Left lobe of liver (tissue), 2 donors: ENCODE results near the gene MAD1L1. TPM values are rescaled to one million over a fixed set of nuclear protein-coding genes. Genes with fewer than 3 reads are reported as not detected.

Experiments used
- ATAC-seq: fragments of 200-7000 bp; cut with Tn5 transposase; one replicate; pipeline ENCODE4 v1.9.1; 2020; ENCODE audit warnings: mild to moderate bottlenecking, moderate library complexity
- DNase-seq: peaks from one replicate; pipeline ENCODE4 v3.0.0-alpha.2; 2020; ENCODE audit warnings: low spot score
- total RNA-seq: library from RNA; stranded (reverse); gene quantifications from one replicate; pipeline ENCODE4 v1.2.1, GENCODE V29; 2021
- donor health status: DM: no; HTN: no; CAD: no; lungs with moderate emphysema.
- donor health status: DM: no; HTN: yes; CAD: no.

MAD1L1 gene
- total RNA-seq, 1 donor from 2014 or later, result 24.9 TPM

DNA sequence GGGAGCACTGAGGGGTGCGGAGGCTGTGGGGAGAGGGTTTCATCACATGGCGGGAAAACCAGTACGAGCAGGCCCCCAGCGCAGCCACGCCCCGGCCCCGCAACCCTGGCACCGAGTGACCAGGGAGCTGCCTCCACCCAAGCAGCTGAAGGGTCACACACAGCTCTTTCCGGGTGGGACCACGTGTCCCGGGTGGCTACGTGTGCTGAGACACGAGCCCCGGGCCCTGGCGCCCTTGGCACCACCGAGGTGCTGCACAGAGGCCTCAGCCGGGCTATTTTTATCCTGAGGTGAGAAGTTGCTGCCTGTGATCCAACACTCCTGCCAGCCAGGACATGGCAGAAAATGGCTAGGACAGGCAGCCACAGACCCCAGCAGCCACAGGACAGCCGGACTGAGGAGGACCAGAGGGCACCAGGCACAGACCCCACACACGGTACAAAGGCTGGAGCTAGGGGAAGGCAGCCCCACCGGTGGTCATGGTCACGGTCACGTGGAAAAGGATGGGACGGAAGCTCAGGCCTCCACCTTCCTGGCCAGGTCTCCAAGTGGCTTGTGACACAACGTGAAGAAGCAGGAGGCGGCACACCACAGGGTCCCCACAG, 223.7 kb downstream of the MAD1L1 start:
- DNase-seq, result no peak
- ATAC-seq, result no peak

DNA sequence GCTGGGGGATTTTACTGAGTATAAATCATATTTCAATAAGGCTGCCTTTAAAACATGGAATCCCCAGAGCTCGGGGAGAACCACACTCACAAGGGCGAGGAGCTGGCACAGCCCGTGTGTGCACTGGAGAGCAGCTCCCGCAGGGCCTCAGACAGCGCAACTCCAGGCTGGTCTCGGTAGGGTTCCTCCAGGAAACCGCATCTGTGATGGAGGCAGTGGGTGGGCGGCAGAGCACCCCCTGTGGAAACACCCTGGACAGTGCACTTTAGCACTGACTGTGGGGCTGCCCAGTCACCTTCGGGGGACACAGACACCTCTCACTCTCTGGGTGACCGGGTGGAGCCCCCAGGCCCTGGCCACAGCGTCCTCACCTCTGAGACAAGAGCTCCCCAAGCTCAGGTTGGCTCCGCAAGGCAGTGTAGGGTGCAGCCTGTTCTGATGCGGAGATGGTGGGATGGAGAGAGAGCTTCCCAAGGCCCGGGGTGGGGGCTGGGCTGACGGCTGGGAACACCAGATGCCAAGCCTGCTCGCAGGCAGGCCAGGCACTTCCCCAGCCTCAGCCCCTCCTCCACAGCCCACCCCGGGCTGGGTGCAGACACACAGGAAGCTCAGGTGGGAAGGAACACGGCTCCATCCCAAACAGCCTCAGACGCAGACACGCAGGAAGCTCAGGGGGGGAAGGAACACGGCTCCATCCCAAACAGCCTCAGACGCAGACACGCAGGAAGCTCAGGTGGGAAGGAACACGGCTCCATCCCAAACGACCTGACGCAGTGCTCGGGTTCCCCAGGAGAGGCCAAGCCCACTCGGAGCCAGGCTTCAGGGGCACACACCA, 224.4 kb downstream of the MAD1L1 start:
- DNase-seq, result no peak

DNA sequence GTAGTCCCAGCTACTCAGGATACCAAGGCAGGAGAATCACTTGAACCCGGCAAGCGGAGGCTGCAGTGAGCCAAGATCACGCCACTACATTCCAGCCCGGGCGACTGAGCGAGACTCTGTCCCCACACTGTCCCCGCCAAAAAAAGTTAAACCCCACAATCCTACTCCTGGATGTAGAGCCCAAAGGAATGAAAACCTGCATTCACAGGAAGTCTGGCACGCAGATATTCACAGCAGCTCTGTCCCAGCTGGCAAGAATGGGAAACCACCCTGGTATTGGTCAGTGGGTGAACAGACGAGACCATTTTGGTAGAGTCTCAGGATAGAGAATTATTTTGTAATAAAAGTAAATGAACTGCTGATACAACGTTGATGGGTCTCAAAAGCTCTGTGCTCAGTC, 225.2 kb downstream of the MAD1L1 start:
- peak; percentile 18 for DNase-seq

More for the DNA sequence above, 224.4 kb downstream of the MAD1L1 start:
- ATAC-seq, result no peak

DNA sequence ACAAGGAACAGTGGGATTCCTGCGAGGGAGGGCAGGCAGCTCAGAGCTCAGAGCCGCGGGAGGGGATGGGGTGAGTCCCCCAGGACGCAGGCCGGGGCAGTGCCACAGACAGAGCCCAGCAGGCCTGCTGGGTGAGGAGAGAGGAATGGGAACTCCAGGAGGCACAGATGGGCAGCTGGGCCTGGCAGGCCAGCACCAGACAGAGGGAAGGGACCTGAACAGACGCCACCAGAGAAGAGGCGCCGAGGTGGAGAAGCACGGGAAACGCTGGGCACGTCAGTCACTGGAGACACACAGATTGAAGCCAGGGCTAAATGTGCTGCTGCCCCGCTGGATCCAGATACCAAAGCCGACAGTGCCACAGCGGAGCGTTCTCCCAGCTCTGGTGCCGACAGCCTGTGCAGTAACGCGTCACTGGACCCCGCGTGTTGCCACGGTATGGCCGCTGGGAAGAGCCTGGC, 225.8 kb downstream of the MAD1L1 start:
- ATAC-seq, result no peak
- peak; percentile 37 for DNase-seq

More for the DNA sequence above, 225.2 kb downstream of the MAD1L1 start:
- ATAC-seq, result no peak

- peak; percentile 33 for DNase-seq
- ATAC-seq, result no peak
Measured at GRCh38 chr7:2006231-2006771, 226.4 kb downstream of the MAD1L1 start.

DNA sequence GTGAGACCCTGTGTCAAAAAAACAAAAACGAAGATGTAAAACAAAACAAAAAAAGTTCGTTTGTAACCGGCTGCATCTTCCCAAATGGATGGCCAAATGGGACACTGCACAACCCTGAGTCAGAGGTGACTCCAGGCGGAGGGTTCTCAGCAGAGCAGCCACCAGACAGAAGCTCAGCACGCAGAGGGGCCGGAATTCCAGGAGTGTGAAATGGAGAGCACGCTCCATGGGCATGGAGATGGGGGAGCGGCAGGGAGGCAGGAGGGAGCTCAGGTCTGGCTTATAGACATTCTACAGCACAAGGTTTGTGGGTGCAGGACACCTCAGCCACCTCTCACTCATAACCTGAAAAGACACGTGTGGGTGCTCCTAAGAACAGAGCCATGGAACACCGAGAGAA, 227.0 kb downstream of the MAD1L1 start:
- no peak for ATAC-seq
- DNase-seq, result no peak

DNA sequence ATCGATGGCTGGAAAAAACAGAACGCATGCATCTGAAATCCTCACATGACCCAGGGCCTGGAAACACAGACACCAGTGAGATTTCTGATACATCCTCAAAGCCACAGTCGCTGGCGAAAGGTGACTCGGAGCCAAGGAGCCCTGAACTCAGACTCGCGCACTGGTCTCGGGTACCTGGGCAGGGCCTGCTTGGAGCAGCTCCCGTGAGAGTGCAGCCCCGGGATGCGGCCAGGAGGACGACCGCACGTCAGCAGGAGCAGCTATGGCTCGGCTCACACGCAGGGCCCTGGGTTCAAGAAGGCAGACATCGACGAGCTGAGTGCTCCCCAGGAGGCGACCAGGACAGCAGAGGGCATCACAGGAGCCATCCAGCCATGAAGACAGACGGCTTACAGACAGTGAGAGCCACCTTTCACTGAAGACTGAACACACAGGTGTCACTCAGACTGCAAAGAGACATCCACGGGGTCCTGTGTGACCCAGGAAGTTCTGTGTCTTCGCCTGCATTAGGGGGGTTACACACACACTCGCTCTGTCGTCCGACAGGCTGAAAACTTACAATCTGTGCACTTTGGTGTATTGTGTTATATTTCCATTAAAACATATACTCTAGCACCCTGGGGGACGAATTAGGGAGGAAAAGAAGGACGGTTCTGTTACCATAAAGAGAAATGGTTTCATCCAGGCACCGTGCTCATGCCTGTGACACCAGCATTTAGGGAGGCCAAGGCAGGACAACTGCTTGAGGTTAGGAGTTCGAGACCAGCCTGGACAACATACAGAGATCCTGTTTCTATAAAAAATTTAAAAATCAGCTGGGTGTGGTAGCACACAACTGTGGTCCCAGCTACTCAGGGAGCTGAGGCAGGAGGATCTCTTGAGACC, 227.7 kb downstream of the MAD1L1 start:
- ATAC-seq (no peak), DNase-seq (peak; percentile 38)

DNA sequence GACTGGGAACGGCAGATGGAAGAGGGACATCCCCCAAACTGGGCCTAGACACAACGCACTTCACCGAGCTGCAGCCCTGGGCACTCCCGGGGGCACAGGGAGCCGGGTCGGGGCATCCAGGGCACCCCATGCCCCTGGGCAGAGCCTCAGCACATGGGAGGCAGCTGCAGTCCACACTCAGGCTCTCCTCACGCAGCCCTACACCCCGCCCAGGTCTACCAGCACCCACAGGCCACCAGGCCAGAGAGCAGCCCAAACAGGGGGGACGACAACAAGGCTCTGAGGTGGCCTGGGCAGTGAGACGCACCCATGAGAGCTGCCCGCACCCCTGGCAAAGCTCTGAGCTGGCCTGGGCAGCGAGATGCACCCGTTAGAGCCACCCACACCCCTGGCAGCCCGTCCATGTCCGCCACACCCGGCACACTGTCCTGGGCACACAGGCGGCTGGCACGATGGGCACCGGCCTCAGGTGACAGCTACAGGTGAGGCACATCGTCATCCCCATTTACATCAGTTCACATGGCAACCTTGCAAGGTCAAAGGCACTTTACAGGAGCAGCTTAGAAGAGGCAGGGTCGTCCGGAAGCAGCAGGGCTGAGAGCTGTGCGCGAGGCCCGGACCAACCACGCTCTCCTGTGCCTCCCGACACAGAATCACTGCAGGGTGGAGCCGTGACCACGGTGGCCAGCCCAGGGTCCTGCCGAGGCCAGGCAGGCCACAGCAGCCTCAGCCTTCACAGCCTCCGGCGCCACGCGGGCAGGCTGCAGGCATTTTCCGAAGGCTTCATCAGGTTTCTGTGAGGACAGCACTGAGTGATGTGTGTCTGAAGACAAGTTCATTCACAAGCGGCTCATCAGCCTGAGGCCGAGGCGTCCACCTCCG, 228.6 kb downstream of the MAD1L1 start:
- DNase-seq, result peak; percentile 37

GRCh38 chr7:2003451-2003930, 229.3 kb downstream of the MAD1L1 start:
- no peak for DNase-seq
- no peak for ATAC-seq

More for the DNA sequence above, 228.6 kb downstream of the MAD1L1 start:
- no peak for ATAC-seq

DNA sequence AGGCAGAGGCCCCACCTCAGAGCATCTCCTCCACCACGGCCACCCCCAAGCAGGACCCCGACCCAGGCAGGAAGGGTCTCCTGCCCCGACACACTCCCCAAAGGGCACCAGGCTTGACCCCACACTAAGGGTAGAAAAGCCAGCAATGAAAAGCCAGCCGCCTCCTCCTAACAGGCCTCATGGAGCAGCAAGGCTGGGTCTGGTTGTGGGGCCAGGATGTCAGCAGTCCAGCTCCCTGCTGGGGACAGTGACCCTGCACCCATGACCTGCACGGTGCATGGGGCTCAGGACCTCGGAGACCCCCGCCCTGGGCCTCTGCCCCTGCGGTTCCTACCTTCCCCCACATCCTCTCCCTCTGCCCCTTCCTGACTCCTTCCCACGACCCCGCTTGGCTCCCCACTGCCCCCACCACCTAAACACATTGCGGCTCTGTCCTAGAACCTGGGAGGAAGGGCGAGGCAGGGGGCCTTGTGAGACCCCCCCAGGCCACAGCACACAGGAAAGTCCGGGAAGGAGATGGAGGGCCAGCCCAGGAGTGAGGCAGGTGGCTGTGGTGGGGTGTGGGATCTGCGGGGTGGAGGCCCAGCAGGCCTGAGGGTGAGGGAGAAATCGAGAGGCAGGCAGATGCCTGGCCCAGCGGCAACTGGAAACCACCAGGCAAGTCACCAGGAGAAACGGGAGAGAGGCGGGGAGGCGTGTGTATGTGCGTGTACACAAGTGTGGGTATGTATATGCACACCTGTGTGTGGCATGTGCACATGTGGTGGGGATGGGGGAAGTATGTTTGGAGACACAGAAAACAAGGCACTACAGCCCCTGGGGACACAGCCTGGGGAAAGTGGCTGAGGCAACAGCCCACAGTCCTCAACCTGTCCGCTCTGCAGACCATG, 229.9 kb downstream of the MAD1L1 start:
- DNase-seq, result no peak
- ATAC-seq, result no peak

DNA sequence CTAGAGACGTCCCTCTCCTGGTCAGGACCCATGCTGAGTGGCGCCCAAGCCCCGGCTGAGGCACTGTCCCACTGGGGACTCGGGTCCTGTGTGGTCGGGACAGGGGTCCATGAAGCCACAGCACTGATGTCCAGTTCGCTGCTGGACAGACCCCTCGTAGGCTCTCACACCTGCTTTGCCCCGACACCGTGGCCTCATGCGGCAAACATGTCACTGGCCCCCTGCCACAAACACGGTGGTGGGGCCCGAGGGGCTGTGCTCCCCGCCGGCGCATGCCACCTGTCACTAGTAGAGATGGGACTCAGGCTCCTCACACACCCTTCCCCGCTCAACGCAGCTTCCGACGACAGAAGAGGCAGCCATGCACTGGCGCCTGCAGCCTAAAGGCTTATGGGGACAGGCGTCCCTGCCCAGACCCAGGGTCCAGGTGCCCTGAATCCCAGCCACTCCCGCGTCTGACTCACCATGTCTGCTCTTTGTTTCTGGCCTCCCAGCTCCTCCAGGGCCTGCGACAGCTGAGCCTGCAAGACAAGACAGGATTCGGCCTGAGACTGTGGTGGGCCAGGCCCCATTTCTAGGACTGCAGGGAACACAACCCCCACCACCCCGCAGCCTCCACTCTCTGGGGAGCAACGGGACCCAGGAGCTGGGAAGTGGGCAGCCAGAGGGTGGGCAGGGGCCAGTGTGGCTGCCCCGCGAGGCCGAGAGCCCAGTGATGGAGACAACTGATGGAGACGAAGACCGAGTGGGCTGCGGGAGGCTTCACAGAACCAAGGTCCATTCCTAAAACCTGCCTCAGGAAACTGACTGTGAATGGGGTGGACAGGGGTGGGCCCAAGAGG, 230.9 kb downstream of the MAD1L1 start:
- no peak for DNase-seq
- no peak for ATAC-seq

DNA sequence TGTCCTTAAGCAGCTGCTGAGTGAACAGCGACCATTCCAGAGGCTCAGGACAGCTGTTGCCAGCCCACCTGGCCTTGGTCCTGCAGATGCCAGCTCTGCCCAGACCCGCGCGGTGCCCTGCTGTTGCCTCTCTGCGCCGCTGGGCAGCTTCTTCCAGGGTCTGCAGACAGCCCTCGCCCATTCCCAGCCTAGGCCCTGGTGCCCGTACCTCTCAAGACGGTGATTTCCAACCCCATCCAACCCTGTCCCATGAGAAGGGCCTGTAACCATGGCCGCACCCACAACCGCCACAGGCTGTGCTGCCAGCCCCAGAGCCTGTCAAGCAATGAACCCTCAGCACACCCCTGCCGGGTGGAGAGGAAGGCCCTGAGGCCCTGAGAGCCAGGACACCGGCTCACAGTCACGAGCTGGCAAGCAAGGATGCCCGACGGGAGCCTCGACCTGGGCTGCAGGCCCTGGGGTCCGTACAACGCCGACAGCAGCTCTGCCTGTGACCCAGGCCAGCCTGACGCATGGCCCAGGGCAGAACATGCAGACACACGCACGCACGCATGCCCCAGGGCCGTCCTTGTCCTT, 231.9 kb downstream of the MAD1L1 start:
- ATAC-seq, result no peak
- DNase-seq, result no peak

GRCh38 chr7:2000153-2000687, 232.5 kb downstream of the MAD1L1 start:
- ATAC-seq (no peak), DNase-seq (no peak)

DNA sequence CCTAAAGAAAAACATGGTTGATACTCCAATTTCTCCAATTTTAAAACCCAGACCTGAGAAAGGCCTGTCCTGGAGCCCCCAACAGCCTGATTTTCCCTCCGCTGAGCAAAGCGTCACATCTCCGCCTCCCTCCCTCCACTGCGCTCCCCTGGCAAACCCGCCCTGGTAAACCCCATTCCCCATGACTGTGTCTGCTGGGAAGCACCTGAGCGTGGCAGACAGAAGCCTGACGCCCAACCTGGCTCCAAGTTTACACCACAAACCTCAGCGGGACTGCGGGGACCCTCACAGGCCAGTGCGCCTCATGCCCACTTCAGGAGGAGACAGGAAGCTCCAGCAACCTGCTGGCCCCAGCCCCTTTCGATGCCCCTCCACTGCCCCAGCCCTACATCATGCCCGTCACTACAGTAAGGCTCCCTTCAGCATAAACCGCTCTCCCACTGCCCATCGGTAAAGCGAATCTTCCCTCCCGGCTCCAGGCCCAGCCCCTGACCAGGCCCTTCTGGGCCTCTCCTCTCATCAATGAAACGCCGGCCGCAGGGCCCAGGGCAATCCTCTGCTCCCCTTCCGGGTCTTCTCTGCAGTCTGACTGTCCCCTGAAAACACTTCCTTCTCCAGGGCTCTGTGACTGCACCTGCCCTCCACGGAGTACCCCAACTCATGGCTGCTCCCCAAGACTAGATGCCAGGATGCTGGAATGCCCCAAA, 233.3 kb downstream of the MAD1L1 start:
- no peak for DNase-seq
- no peak for ATAC-seq

GRCh38 chr7:1998146-1998545, 234.6 kb downstream of the MAD1L1 start:
- no peak for ATAC-seq
- no peak for DNase-seq

GRCh38 chr7:1997537-1998076, 235.1 kb downstream of the MAD1L1 start:
- no peak for ATAC-seq
- DNase-seq, result no peak
